ENCODE measurements around the gene RPS27. TPM values are rescaled to one million over a fixed set of nuclear protein-coding genes. Genes with fewer than 3 reads are reported as not detected.

RPS27 gene
- total RNA-seq, 2 donors from 2014 or later, result 538 to 734 TPM

- peak overlapping the region; percentile 44 to 72 for H3K4me3 ChIP-seq
- ATAC-seq (no peak), DNase-seq (peak; percentile 33 to 68 (median 55))
- peaks cover 0 to 4% of the 10 kb centered on the region in 2 donors for H3K36me3 ChIP-seq (replicated peaks in 1 of 2; ENCODE audit: insufficient read depth in 1 of 2, low read depth in 2 of 2)
- no peaks in the 10 kb centered on the region for H3K9me3 ChIP-seq
- peak overlapping the region; percentile 81 to 95 (median 89) for H3K27ac ChIP-seq
- intact Hi-C loops (cut with DNase I), result no loop called here
- 42 to 45% methylated on average over 14 to 16 of the region's 16 CpGs for WGBS, 2 donors
- H3K4me1 ChIP-seq, result peaks cover 60% of the 10 kb centered on the region
- H3K27me3 ChIP-seq, result no peaks in the 10 kb centered on the region
- TF ChIP-seq CTCF (IDR thresholded peaks at IDR 0.05), result no peak
Observed at GRCh38 chr1:153962088-153963029, 28.2 kb upstream of the RPS27 start.

- peak; percentile 77 for ATAC-seq
- H3K36me3 ChIP-seq (replicated peaks in 1 of 2; ENCODE audit: insufficient read depth in 1 of 2, low read depth in 2 of 2), result peaks cover 0 to 4% of the 10 kb centered on the region in 2 donors
- peaks cover 61% of the 10 kb centered on the region for H3K4me1 ChIP-seq
- DNase-seq, result peak; percentile 99
- WGBS, 2 donors, result 1% methylated on average over 16 to 54 of the region's 54 CpGs
- no peaks in the 10 kb centered on the region for H3K27me3 ChIP-seq
- peak within 1 kb of the TSS; percentile 81 to 95 (median 89) for H3K27ac ChIP-seq
- TF ChIP-seq CTCF (IDR thresholded peaks at IDR 0.05) (no peak), POLR2A (IDR thresholded peaks at IDR 0.05) (peak; percentile 25 to 82 (median 80))
- intact Hi-C loops (cut with DNase I), result no loop called here
- no peaks in the 10 kb centered on the region for H3K9me3 ChIP-seq
- peak within 1 kb of the TSS; percentile 44 to 72 for H3K4me3 ChIP-seq
Observed at GRCh38 chr1:153963030-153963849, 27.3 kb upstream of the RPS27 start, which contains the start of gene SLC39A1. SLC39A1 (minus strand) TSS chr1:153963537; CDS start chr1:153962715, 822 bp downstream.

DNA sequence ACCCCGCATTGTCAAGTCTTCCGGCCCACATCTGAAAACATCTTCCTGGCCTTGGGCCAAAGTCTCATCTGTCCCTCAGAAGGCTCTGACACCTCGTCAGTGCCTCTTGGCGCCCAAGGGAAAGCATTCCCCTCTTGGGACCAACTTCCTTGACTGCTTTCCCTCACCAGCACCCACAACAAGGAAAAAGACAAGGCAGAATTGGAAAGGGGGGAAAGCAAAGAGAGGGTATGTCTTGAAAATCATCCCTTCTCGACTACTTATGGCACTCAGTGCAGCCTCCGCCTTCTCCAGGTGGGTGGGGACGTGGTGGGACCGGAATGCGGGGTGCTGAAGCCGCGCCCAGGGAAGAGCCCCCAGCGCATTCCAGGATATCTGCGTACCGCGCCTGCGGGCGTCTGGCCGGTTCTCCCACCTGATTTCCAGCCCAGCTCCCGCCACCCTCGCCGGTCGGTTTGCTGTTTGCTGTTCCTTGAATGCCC lies 26.7 kb upstream of the RPS27 start:
- intact Hi-C loops (cut with DNase I), result no loop called here
- no peaks in the 10 kb centered on the region for H3K9me3 ChIP-seq
- 1 to 3% methylated on average over 21 to 22 of the region's 22 CpGs for WGBS, 2 donors
- peak overlapping the region; percentile 5 to 44 for H3K4me3 ChIP-seq
- TF ChIP-seq CTCF (IDR thresholded peaks at IDR 0.05), result no peak
- TF ChIP-seq POLR2A (IDR thresholded peaks at IDR 0.05), result no peak
- peaks cover 0 to 4% of the 10 kb centered on the region in 2 donors for H3K36me3 ChIP-seq (replicated peaks in 1 of 2; ENCODE audit: insufficient read depth in 1 of 2, low read depth in 2 of 2)
- H3K27ac ChIP-seq, result peak overlapping the region; percentile 81 to 95 (median 89)
- DNase-seq, result peak; percentile 50 to 60 (median 55)
- H3K27me3 ChIP-seq, result no peaks in the 10 kb centered on the region
- no peak for ATAC-seq
- peaks cover 65% of the 10 kb centered on the region for H3K4me1 ChIP-seq

DNA sequence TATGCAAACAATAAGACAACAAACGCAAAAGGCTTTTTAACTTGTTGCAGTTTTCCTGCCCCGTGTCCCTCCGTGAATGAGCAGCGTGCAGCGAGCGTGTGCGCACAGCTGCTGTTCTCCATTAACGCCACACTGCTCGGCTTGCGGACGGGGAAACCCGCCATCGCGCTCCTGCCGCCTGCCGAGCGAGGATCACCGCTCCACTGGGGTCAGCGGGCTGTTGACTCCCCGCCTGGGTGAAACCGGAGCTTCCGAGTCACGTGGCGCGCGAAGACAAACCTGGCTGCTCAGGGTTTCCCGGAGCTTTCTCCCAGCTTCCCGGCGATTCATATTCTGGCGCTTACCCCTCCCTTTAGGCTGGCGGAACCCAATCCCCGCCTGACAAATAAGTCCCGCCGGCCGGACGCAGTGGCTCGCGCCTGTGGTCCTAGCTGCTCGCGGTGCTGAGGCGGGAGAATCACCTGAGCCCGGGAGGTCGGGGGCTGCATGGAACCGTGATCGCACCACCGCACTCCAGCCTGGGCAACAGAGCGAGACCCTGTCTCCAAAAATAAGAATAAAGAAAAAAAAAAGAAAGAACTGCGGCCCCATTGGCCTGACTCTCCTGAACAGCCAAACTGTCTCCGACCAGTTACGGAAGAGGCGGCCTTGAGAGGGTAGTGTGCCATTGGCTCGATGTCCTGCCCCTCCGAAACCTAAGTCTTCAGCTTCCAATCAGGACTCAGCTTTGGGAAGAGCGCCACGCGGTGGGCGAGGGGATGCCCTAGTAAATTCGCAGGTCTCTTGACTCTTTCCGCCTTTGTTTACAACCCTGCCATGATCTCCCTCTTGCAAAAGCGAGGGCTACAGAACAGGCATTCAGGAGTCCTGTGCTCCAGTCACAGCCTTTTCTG lies 23.2 kb upstream of the RPS27 start, which contains the start of gene CREB3L4:
TSS of gene CREB3L4 (plus strand) at position 796 of the 893 bp plus-strand sequence. CDS start 624 bp downstream, outside the sequence.
- H3K9me3 ChIP-seq, result no peaks in the 10 kb centered on the region
- no peaks in the 10 kb centered on the region for H3K27me3 ChIP-seq
- WGBS, 2 donors, result 0% methylated on average over 32 to 60 of the region's 60 CpGs
- intact Hi-C loops (cut with DNase I), result no loop called here
- peak within 1 kb of the TSS; percentile 88 to 92 (median 90) for H3K27ac ChIP-seq
- H3K36me3 ChIP-seq (replicated peaks in 1 of 2; ENCODE audit: insufficient read depth in 1 of 2, low read depth in 2 of 2), result no peaks in the 10 kb centered on the region
- peak within 1 kb of the TSS; percentile 11 to 54 for H3K4me3 ChIP-seq
- H3K4me1 ChIP-seq, result peaks cover 45% of the 10 kb centered on the region
- ATAC-seq, result peak; percentile 83
- peak; percentile 93 to 96 (median 96) for DNase-seq
- TF ChIP-seq POLR2A (IDR thresholded peaks at IDR 0.05) (peak; percentile 93 to 98 (median 98)), CTCF (IDR thresholded peaks at IDR 0.05) (peak in 6 of 7 experiments; percentile 15 to 44 (median 26))
